ENCODE results near the gene FUT7. TPM values are rescaled to one million over a fixed set of nuclear protein-coding genes. Genes with fewer than 3 reads are reported as not detected.

Gene FUT7
- total RNA-seq, 1 donor from 2014 or later = not detected

- DNase-seq (ENCODE audit: low read depth, low spot score) = no peak
Observed at GRCh38 chr9:136983656-136984314, 48.1 kb downstream of the FUT7 start.

- no peak for DNase-seq (ENCODE audit: low read depth, low spot score)
Observed at GRCh38 chr9:136983167-136983566, 48.7 kb downstream of the FUT7 start.

GRCh38 chr9:136982232-136983051 is 49.4 kb downstream of the FUT7 start, which contains the start of gene LCNL1:
Gene LCNL1 (plus strand): TSS chr9:136982993. CDS start chr9:136983587, 594 bp downstream.
- DNase-seq (ENCODE audit: low read depth, low spot score) = no peak

DNA sequence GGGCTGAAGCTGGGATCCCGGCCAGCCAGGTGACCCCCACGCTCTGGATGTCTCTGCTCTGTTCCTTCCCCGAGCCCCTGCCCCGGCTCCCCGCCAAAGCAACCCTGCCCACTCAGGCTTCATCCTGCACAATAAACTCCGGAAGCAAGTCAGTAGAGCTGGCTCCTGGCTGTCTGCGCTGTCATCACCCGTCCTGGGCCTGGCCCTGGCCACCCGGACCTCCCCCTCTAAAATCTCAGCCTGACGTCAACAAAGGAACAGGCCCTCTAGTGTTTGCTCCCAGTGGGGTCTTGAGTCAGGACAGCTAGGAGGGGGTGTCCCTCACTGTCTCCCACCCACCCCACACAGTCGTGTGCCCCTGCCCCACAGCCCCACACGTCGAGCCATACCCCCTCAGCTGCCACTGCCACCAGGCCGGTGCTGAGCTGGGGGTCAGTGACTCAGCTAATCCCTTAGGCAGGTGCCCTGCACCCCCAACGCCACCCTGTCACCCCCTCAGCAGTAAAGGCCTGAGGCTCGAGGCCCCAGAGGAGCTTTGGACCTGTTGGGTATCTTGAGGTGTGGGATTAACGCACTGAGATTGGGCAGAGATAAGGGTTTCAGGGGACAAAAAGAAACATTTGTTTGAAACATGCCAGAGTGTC is 50.2 kb downstream of the FUT7 start:
- DNase-seq (ENCODE audit: low read depth, low spot score) = no peak

DNA sequence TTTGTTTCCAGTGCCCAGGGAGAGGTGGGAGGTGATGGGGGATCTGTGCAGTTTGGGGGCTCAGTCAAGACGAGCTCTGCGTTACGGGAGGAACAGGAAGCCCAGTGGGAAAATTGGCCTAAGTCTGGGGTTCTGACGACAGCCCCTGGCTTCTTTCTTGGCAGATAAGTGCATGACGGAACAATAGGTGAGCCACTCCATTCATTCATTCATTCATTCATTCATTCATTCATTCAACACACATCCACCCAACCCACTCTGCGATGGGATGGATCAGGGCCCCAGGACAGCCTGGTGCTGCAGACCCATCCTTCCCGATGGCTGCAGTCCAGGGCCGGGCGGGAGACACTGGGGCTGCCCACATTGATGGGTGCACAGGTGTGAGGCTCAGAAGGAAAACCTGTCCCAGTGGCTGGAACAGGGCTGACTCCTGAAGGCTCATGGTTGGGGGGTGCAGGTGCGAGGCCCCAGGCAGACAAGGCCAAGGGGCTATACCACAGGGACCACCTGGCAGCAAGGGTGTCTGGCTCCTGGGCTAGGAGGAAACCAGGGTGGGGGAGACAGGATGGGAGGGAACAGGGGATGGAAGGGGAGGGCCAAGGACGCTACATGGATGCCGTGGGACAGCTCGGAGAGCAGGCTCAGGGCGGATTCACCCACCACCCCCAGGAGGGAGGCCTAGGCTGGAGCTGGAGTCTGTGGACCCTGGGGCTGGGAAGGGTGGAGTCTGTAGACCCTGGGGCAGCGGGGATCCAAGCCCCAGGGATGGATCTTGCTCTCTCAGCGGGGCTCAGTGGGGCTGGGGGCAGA is 51.0 kb downstream of the FUT7 start:
- DNase-seq (ENCODE audit: low read depth, low spot score) = no peak

Other genes with a start within 250 kb of the FUT7 start
- 47.5 and 73.2 TPM in 2 replicates for gene TMEM141, start 240.7 kb downstream of the FUT7 start, total RNA-seq
- gene CCDC183, start 235.8 kb downstream of the FUT7 start, total RNA-seq = 0.18 and 0.26 TPM in 2 replicates
- 85.5 and 96.1 TPM in 2 replicates for gene RABL6, start 224.1 kb downstream of the FUT7 start, total RNA-seq
- 0.66 and 0.78 TPM in 2 replicates for gene AJM1, start 189.6 kb downstream of the FUT7 start, total RNA-seq
- gene PHPT1, start 182.7 kb downstream of the FUT7 start, total RNA-seq = 150 and 171 TPM in 2 replicates
- 0.86 and 2.1 TPM in 2 replicates for gene MAMDC4, start 179.7 kb downstream of the FUT7 start, total RNA-seq
- gene EDF1, start 165.8 kb downstream of the FUT7 start, total RNA-seq = 279 and 309 TPM in 2 replicates
- gene TRAF2, start 145.6 kb downstream of the FUT7 start, total RNA-seq = 12.7 and 23.9 TPM in 2 replicates
- gene FBXW5, start 87.3 kb downstream of the FUT7 start, total RNA-seq = 171 and 182 TPM in 2 replicates
- 0.67 TPM in 1 of 2 replicates, not detected in the other for gene C8G, start 86.8 kb downstream of the FUT7 start, total RNA-seq
- not detected in 2 replicates for gene LCN12, start 79.8 kb downstream of the FUT7 start, total RNA-seq
- not detected in 2 replicates for gene PTGDS, start 54.6 kb downstream of the FUT7 start, total RNA-seq
- gene LCNL1, start 49.1 kb downstream of the FUT7 start, total RNA-seq = not detected in 2 replicates
- gene PAXX, start 39.7 kb downstream of the FUT7 start, total RNA-seq = 17.8 and 18.0 TPM in 2 replicates
- 0.33 and 0.46 TPM in 2 replicates for gene CLIC3, start 35.5 kb downstream of the FUT7 start, total RNA-seq
- 7.9 and 15.7 TPM in 2 replicates for gene ABCA2, start 3.9 kb downstream of the FUT7 start, total RNA-seq
- gene NPDC1, start 14.1 kb upstream of the FUT7 start, total RNA-seq = 31.2 and 33.0 TPM in 2 replicates
- not detected in 2 replicates for gene ENTPD2, start 22.0 kb upstream of the FUT7 start, total RNA-seq
- gene SAPCD2, start 38.5 kb upstream of the FUT7 start, total RNA-seq = 17.6 and 31.1 TPM in 2 replicates
- gene UAP1L1, start 45.4 kb upstream of the FUT7 start, total RNA-seq = 15.4 and 17.0 TPM in 2 replicates
- gene MAN1B1, start 54.9 kb upstream of the FUT7 start, total RNA-seq = 58.1 and 76.7 TPM in 2 replicates
- 73.7 and 133 TPM in 2 replicates for gene DPP7, start 82.6 kb upstream of the FUT7 start, total RNA-seq
- 0.04 and 0.26 TPM in 2 replicates for gene GRIN1, start 107.1 kb upstream of the FUT7 start, total RNA-seq
- gene LRRC26, start 138.0 kb upstream of the FUT7 start, total RNA-seq = not detected in 2 replicates
- not detected in 2 replicates for gene TMEM210, start 140.0 kb upstream of the FUT7 start, total RNA-seq
- gene ANAPC2, start 156.5 kb upstream of the FUT7 start, total RNA-seq = 24.4 and 30.5 TPM in 2 replicates
- 107 and 115 TPM in 2 replicates for gene SSNA1, start 156.6 kb upstream of the FUT7 start, total RNA-seq
- gene TPRN, start 168.7 kb upstream of the FUT7 start, total RNA-seq = 5.1 and 6.4 TPM in 2 replicates
- gene TMEM203, start 173.6 kb upstream of the FUT7 start, total RNA-seq = 26.1 and 34.2 TPM in 2 replicates
- 3.5 and 4.2 TPM in 2 replicates for gene NDOR1, start 173.6 kb upstream of the FUT7 start, total RNA-seq
- 0.07 and 0.33 TPM in 2 replicates for gene RNF208, start 190.2 kb upstream of the FUT7 start, total RNA-seq
- gene CYSRT1, start 193.1 kb upstream of the FUT7 start, total RNA-seq = 0.11 and 0.46 TPM in 2 replicates
- gene RNF224, start 195.4 kb upstream of the FUT7 start, total RNA-seq = 0.07 TPM in 2 replicates
- gene SLC34A3, start 198.8 kb upstream of the FUT7 start, total RNA-seq = not detected in 2 replicates
- gene TUBB4B, start 209.2 kb upstream of the FUT7 start, total RNA-seq = 279 and 476 TPM in 2 replicates
- gene STPG3, start 219.2 kb upstream of the FUT7 start, total RNA-seq = not detected in 2 replicates
- gene NELFB, start 223.2 kb upstream of the FUT7 start, total RNA-seq = 78.1 and 78.6 TPM in 2 replicates
- 28.9 and 35.3 TPM in 2 replicates for gene TOR4A, start 245.6 kb upstream of the FUT7 start, total RNA-seq